HCT116 (cell line): ENCODE measurements around the gene TST. TPM values are rescaled to one million over a fixed set of nuclear protein-coding genes. Genes with fewer than 3 reads are reported as not detected.

Source experiments
- ATAC-seq: fragments of 200-7000 bp; cut with Tn5 transposase; 2 replicates; pipeline ENCODE4 v1.9.1; 2020; ENCODE audit warnings: mild to moderate bottlenecking, moderate library complexity
- BruUV-seq: library from RNA; stranded (reverse); fragments of 400-500 nt; replicated peaks from 2 replicates; lab custom pipeline; 2021; lab: Mats Ljungman, UMichigan
- CTCF ChIA-PET: fragments of 300-600 bp; sonication (Branson Sonifier 250); formaldehyde crosslinking; loops from one replicate; lab custom pipeline; 2021; ENCODE audit warnings: antibody characterized with exemption; lab: Charles Lee
- POLR2A ChIA-PET: fragments of 300-600, 350-600 bp; sonication (Branson Sonifier 250); formaldehyde crosslinking; loops from one replicate; lab custom pipeline; 2021; ENCODE audit warnings: antibody characterized with exemption; lab: Charles Lee
- RAD21 ChIA-PET, 2 experiments: fragments of 300-600 bp; sonication (Branson Sonifier 250); formaldehyde crosslinking; loops; one replicate each; lab custom pipeline; 2023; ENCODE audit warnings: low total read pairs in 2 of 2; ENCODE audit not compliant: uncharacterized antibody in 2 of 2, unreplicated experiment in 2 of 2, low non-redundant PET in 1 of 2; lab: Charles Lee
- DNase-seq: peaks from one replicate; pipeline ENCODE4 v3.0.0-alpha.2; 2010; ENCODE audit warnings: low read depth, low spot score
- H2AFZ ChIP-seq: fragments of 200-600 bp; shearing (Covaris generic), sonication (generic); 2 replicates; pipeline ENCODE4 v1.6.1; 2017; ENCODE audit warnings: low read depth, mixed run types, mixed read lengths, antibody characterized with exemption, low read length; ENCODE audit not compliant: poor library complexity, severe bottlenecking
- H3K27ac ChIP-seq: 2 replicates; pipeline ENCODE4 v1.5.1; 2012; ENCODE audit warnings: low read depth, low read length
- H3K27me3 ChIP-seq: fragments of 200-600 bp; sonication (generic); 2 replicates; pipeline ENCODE4 v1.6.1; 2016; ENCODE audit warnings: mixed run types, low read length, mixed read lengths; ENCODE audit not compliant: insufficient read depth
- H3K36me3 ChIP-seq, 2 experiments: fragments of 200-500 bp in 1 of 2; fragments of 200-600 bp in 1 of 2; sonication (Bioruptor generic) in 1 of 2; sonication (generic) in 1 of 2; 2 replicates each; pipeline versions ENCODE4 v1.5.1 to v1.6.1; 2014 to 2016; ENCODE audit warnings: low read length in 2 of 2, inconsistent platforms in 1 of 2, mixed read lengths in 1 of 2, mixed run types in 1 of 2; ENCODE audit not compliant: insufficient read depth in 2 of 2, control insufficient read depth in 1 of 2
- H3K4me1 ChIP-seq, 2 experiments: fragments of 200-600 bp in 1 of 2; sonication (generic) in 1 of 2; 2 replicates each; pipeline versions ENCODE4 v1.5.1 to v1.6.1; 2012 to 2017; ENCODE audit warnings: low read length in 2 of 2, inconsistent platforms in 1 of 2, mild to moderate bottlenecking in 1 of 2, mixed read lengths in 1 of 2, mixed run types in 1 of 2, moderate library complexity in 1 of 2; ENCODE audit not compliant: insufficient read depth in 2 of 2, control insufficient read depth in 1 of 2
- H3K4me2 ChIP-seq: fragments of 200-600 bp; sonication (generic); 2 replicates; pipeline ENCODE4 v1.6.1; 2017; ENCODE audit warnings: mixed run types, low read length, mixed read lengths
- H3K4me3 ChIP-seq, 2 experiments: fragments of 200-600 bp in 1 of 2; sonication (generic) in 1 of 2; replicated peaks in 1 of 2; 2 replicates each; pipeline ENCODE4 v1.5.1; 2011 to 2016; ENCODE audit warnings: low read length in 2 of 2, control low read depth in 1 of 2, low read depth in 1 of 2, mild to moderate bottlenecking in 1 of 2, mixed read lengths in 1 of 2, mixed run types in 1 of 2
- H3K79me2 ChIP-seq: fragments of 200-600 bp; sonication (generic); 2 replicates; pipeline ENCODE4 v1.6.1; 2017; ENCODE audit warnings: mild to moderate bottlenecking, mixed run types, low read length, moderate library complexity, mixed read lengths; ENCODE audit not compliant: insufficient read depth
- H3K9ac ChIP-seq: fragments of 200-600 bp; sonication (generic); 2 replicates; pipeline ENCODE4 v1.6.1; 2016; ENCODE audit warnings: low read length, mixed read lengths
- H3K9me2 ChIP-seq: fragments of 200-600 bp; sonication (generic), shearing (Covaris generic); 2 replicates; pipeline ENCODE4 v1.6.1; 2017; ENCODE audit warnings: mixed run types, mild to moderate bottlenecking, moderate library complexity; ENCODE audit not compliant: insufficient read depth
- H3K9me3 ChIP-seq, 2 experiments: fragments of 200-500 bp in 1 of 2; fragments of 200-600 bp in 1 of 2; sonication (Bioruptor generic) in 1 of 2; sonication (generic) in 1 of 2; 2 replicates each; pipeline ENCODE4 v1.6.1; 2014 to 2017; ENCODE audit warnings: low read length in 2 of 2, mixed read lengths in 2 of 2, inconsistent platforms in 1 of 2, low read depth in 1 of 2, mild to moderate bottlenecking in 1 of 2, mixed run types in 1 of 2, moderate library complexity in 1 of 2; ENCODE audit not compliant: control insufficient read depth in 1 of 2, insufficient read depth in 1 of 2
- H4K20me1 ChIP-seq: fragments of 200-600 bp; sonication (generic), shearing (Covaris generic); 2 replicates; pipeline ENCODE4 v1.6.1; 2017; ENCODE audit warnings: mixed run types, mild to moderate bottlenecking, moderate library complexity; ENCODE audit not compliant: insufficient read depth
- SRF ChIP-seq: IDR thresholded peaks from 2 replicates; pipeline ENCODE4 v1.6.1; 2012; ENCODE audit warnings: low read depth
- TCF7L2 ChIP-seq: IDR thresholded peaks from 2 replicates; pipeline ENCODE4 v1.7.0; 2011; ENCODE audit warnings: borderline replicate concordance, inconsistent platforms; ENCODE audit not compliant: insufficient read depth, insufficient read length; ENCODE audit errors: extremely low read depth
- YY1 ChIP-seq: IDR thresholded peaks from 2 replicates; pipeline ENCODE4 v1.6.1; 2011; ENCODE audit warnings: low read length, low read depth, moderate library complexity, mild to moderate bottlenecking; ENCODE audit not compliant: insufficient replicate concordance; ENCODE audit errors: extremely low read depth
- intact Hi-C: fragments of 100-400 bp; cut with micrococcal nuclease; formaldehyde crosslinking; loops from 2 replicates; pipeline ENCODE4 v1.10.0; 2022
- total RNA-seq: library from RNA; stranded (reverse); gene quantifications from one replicate; pipeline ENCODE4 v1.2.1, GENCODE V29; 2021; ENCODE audit not compliant: unreplicated experiment
- TF ChIP-seq, protein P1 (sequence below): IDR thresholded peaks from 2 replicates; pipeline ENCODE4 v1.6.1; 2012; ENCODE audit warnings: low read depth

TST gene
- total RNA-seq, 1 experiment from 2014 or later = 32.1 TPM

DNA sequence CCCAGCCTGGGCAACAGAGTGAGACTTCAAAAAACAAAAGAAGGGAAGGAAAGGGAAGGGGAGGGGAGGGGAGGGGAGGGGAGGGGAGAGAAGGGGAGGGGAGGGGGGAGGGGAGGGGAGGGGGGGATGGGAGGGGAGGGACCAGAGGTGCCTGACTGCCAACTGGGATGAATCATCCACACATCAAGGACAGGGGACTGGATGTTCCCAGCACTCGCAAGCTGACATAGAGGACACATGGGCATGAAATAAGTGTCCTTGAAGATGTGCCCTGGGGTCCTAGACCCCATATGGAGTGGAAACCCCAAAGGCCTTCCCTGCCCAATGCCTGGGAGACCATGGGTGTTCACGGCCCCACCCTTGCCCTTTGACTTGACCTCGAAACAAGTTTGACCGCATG is 19.8 kb downstream of the TST start:
- H3K4me3 ChIP-seq = peak overlapping the region in 1 of 2 experiments; percentile 20; a peak in 1 of 4 replicates
- H3K79me2 ChIP-seq = no peaks in the 10 kb centered on the region
- no TSS peak for BruUV-seq
- ATAC-seq (no peak), DNase-seq (peak; percentile 37)
- H3K9me2 ChIP-seq = no peaks in the 10 kb centered on the region
- H3K4me2 ChIP-seq = peak overlapping the region; percentile 71
- intact Hi-C loops = no loop called here
- ChIA-PET POLR2A (interaction anchor here (0.6 to 0.9 kb wide), 2 partner anchors 230 to 1015 kb away, joined by 3 read pairs; no protein-coding TSS in a partner anchor), RAD21 (no interaction called here), CTCF (interaction anchor here (0.9 to 2.4 kb wide), 4 partner anchors 18 to 200 kb away, joined by 3 to 12 read pairs (median 4); no protein-coding TSS in a partner anchor)
- H3K36me3 ChIP-seq = no peaks in the 10 kb centered on the region
- H3K27me3 ChIP-seq = no peaks in the 10 kb centered on the region
- no peaks in the 10 kb centered on the region for H4K20me1 ChIP-seq
- H3K9ac ChIP-seq = no peak overlapping the region
- H3K27ac ChIP-seq = peak overlapping the region; percentile 56
- H3K9me3 ChIP-seq = no peaks in the 10 kb centered on the region
- H2AFZ ChIP-seq = no peak overlapping the region
- H3K4me1 ChIP-seq = peaks cover 17 to 29% of the 10 kb centered on the region in 2 experiments
- TF ChIP-seq TCF7L2 = peak; percentile 32
- TF ChIP-seq SRF = no peak
- TF ChIP-seq, protein P1, sequence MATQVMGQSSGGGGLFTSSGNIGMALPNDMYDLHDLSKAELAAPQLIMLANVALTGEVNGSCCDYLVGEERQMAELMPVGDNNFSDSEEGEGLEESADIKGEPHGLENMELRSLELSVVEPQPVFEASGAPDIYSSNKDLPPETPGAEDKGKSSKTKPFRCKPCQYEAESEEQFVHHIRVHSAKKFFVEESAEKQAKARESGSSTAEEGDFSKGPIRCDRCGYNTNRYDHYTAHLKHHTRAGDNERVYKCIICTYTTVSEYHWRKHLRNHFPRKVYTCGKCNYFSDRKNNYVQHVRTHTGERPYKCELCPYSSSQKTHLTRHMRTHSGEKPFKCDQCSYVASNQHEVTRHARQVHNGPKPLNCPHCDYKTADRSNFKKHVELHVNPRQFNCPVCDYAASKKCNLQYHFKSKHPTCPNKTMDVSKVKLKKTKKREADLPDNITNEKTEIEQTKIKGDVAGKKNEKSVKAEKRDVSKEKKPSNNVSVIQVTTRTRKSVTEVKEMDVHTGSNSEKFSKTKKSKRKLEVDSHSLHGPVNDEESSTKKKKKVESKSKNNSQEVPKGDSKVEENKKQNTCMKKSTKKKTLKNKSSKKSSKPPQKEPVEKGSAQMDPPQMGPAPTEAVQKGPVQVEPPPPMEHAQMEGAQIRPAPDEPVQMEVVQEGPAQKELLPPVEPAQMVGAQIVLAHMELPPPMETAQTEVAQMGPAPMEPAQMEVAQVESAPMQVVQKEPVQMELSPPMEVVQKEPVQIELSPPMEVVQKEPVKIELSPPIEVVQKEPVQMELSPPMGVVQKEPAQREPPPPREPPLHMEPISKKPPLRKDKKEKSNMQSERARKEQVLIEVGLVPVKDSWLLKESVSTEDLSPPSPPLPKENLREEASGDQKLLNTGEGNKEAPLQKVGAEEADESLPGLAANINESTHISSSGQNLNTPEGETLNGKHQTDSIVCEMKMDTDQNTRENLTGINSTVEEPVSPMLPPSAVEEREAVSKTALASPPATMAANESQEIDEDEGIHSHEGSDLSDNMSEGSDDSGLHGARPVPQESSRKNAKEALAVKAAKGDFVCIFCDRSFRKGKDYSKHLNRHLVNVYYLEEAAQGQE = no peak
- TF ChIP-seq YY1 = no peak
